GM23248 (cell line): ENCODE data around the gene CCL27. TPM values are rescaled to one million over a fixed set of nuclear protein-coding genes. Genes with fewer than 3 reads are reported as not detected.

Experiments used
- DNase-seq: peaks from one replicate; pipeline ENCODE4 v3.0.0-alpha.2; 2015
- H2AFZ ChIP-seq: fragments of 200-600 bp; sonication (generic); 2 replicates; pipeline ENCODE4 v1.6.1; 2016; ENCODE audit warnings: antibody characterized with exemption
- H3F3A ChIP-seq: fragments of 200-600 bp; sonication (generic); 2 replicates; pipeline ENCODE4 v1.6.1; 2016; ENCODE audit warnings: mild to moderate bottlenecking, antibody characterized with exemption, mixed run types; ENCODE audit not compliant: insufficient read depth
- H3K27ac ChIP-seq: fragments of 200-600 bp; sonication (generic); 2 replicates; pipeline ENCODE4 v1.5.1; 2016; ENCODE audit warnings: mild to moderate bottlenecking
- H3K27me3 ChIP-seq: fragments of 200-600 bp; sonication (generic); replicated peaks from 2 replicates; pipeline ENCODE4 v1.6.1; 2016; ENCODE audit warnings: mild to moderate bottlenecking; ENCODE audit not compliant: insufficient read depth
- H3K36me3 ChIP-seq: fragments of 200-600 bp; sonication (generic); 2 replicates; pipeline ENCODE4 v1.6.1; 2016; ENCODE audit warnings: low read depth, mild to moderate bottlenecking
- H3K4me1 ChIP-seq: fragments of 200-600 bp; sonication (generic); 2 replicates; pipeline ENCODE4 v1.6.1; 2016; ENCODE audit warnings: mild to moderate bottlenecking; ENCODE audit not compliant: insufficient read depth
- H3K4me2 ChIP-seq: fragments of 200-600 bp; sonication (generic); one replicate; pipeline ENCODE4 v1.6.1; 2016; ENCODE audit warnings: mild to moderate bottlenecking; ENCODE audit not compliant: unreplicated experiment
- H3K4me3 ChIP-seq: fragments of 200-600 bp; sonication (generic); 2 replicates; pipeline ENCODE4 v1.5.1; 2016; ENCODE audit warnings: mild to moderate bottlenecking
- H3K79me2 ChIP-seq: fragments of 200-600 bp; sonication (generic); 2 replicates; pipeline ENCODE4 v1.6.1; 2016; ENCODE audit warnings: mild to moderate bottlenecking; ENCODE audit not compliant: insufficient read depth
- H3K9ac ChIP-seq: fragments of 200-600 bp; sonication (generic); 2 replicates; pipeline ENCODE4 v1.6.1; 2016; ENCODE audit warnings: mild to moderate bottlenecking
- H3K9me2 ChIP-seq: fragments of 200-600 bp; sonication (generic); 2 replicates; pipeline ENCODE4 v1.6.1; 2016; ENCODE audit warnings: mixed run types, mild to moderate bottlenecking, moderate library complexity; ENCODE audit not compliant: insufficient read depth
- H3K9me3 ChIP-seq: fragments of 200-600 bp; sonication (generic); one replicate; pipeline ENCODE4 v1.6.1; 2017; ENCODE audit warnings: low read depth
- H4K20me1 ChIP-seq: fragments of 200-600 bp; sonication (generic); 2 replicates; pipeline ENCODE4 v1.6.0; 2016; ENCODE audit not compliant: insufficient read depth
- EZH2 ChIP-seq: fragments of 200-600 bp; sonication (generic); IDR thresholded peaks from 2 replicates; pipeline ENCODE4 v1.6.1; 2018; ENCODE audit warnings: antibody characterized with exemption, mild to moderate bottlenecking; ENCODE audit not compliant: insufficient read depth, poor library complexity, severe bottlenecking
- EZH2phosphoT487 ChIP-seq: fragments of 200-600 bp; sonication (generic); IDR thresholded peaks from 2 replicates; pipeline ENCODE4 v1.6.1; 2018; ENCODE audit warnings: antibody characterized with exemption, moderate library complexity, mild to moderate bottlenecking, low read depth; ENCODE audit not compliant: insufficient read depth
- WGBS, 2 experiments: methylation state at CpG; one replicate each; pipeline ENCODE4 v1.1.6; 2015 to 2017; ENCODE audit warnings: low lambda C conversion rate in 2 of 2, low coverage in 1 of 2; ENCODE audit errors: missing lambda C conversion rate in 2 of 2; 5-methylcytosine and 5-hydroxymethylcytosine counted together
- in situ Hi-C: fragments of 300-500 bp; cut with MboI; formaldehyde crosslinking; loops from 2 replicates; pipeline ENCODE4 v1.15.0; 2020
- polyA plus RNA-seq: library from polyadenylated mRNA; unstranded; fragments of >200 nt; fragmentation: Nextera tagmentation; extraction: Ambion mirVana; gene quantifications from 2 replicates; pipeline ENCODE4 v1.2.1, GENCODE V29; 2016
- total RNA-seq: library from RNA; depleted of rRNA; stranded (reverse); fragments of >200 nt; shearing (Covaris generic); gene quantifications from 2 replicates; pipeline ENCODE4 v1.2.3, GENCODE V29; 2014

The CCL27 gene
- total and polyA plus RNA-seq, 2 experiments from 2014 or later = 0.50 TPM; not detected in 1

GRCh38 chr9:34638138-34638445, 24.4 kb downstream of the CCL27 start:
- 13 to 16% methylated on average over 7 of the region's 7 CpGs for WGBS, 2 experiments
- H3K27ac ChIP-seq = peak overlapping the region; percentile 48; the same call in 1 of the 2 replicates
- no peaks in the 10 kb centered on the region for H3K9me3 ChIP-seq
- H3K36me3 ChIP-seq = no peaks in the 10 kb centered on the region
- in situ Hi-C loops = no loop called here
- H3K9me2 ChIP-seq = no peaks in the 10 kb centered on the region
- H3K4me3 ChIP-seq = peak overlapping the region; percentile 79
- no peak for DNase-seq
- H3K4me1 ChIP-seq = peaks cover 9% of the 10 kb centered on the region
- H3K79me2 ChIP-seq = peaks cover 23% of the 10 kb centered on the region
- H2AFZ ChIP-seq = peak overlapping the region; percentile 93
- peak overlapping the region; percentile 88 for H3K4me2 ChIP-seq
- H3K27me3 ChIP-seq = no peaks in the 10 kb centered on the region
- no peaks in the 10 kb centered on the region for H3F3A ChIP-seq
- H4K20me1 ChIP-seq = no peaks in the 10 kb centered on the region
- H3K9ac ChIP-seq = peak overlapping the region; percentile 85
- TF ChIP-seq EZH2phosphoT487 (no peak), EZH2 (no peak)

GRCh38 chr9:34637356-34638137, 24.9 kb downstream of the CCL27 start, which contains the start of gene SIGMAR1:
TSS of gene SIGMAR1 (minus strand) at chr9:34637787. CDS start at chr9:34637697, 90 bp downstream.
- H3K27me3 ChIP-seq = no peaks in the 10 kb centered on the region
- no peaks in the 10 kb centered on the region for H3K9me3 ChIP-seq
- H3K36me3 ChIP-seq = no peaks in the 10 kb centered on the region
- in situ Hi-C loops = no loop called here
- peak within 1 kb of the TSS; percentile 93 for H2AFZ ChIP-seq
- peaks cover 23% of the 10 kb centered on the region for H3K79me2 ChIP-seq
- TF ChIP-seq EZH2phosphoT487 = no peak
- TF ChIP-seq EZH2 = no peak
- H3K4me1 ChIP-seq = peaks cover 9% of the 10 kb centered on the region
- H3K9ac ChIP-seq = peak within 1 kb of the TSS; percentile 85
- peak; percentile 96 for DNase-seq
- 1% methylated on average over 57 to 68 of the region's 74 CpGs for WGBS, 2 experiments
- no peaks in the 10 kb centered on the region for H3K9me2 ChIP-seq
- H3K4me3 ChIP-seq = peak within 1 kb of the TSS; percentile 79
- H3F3A ChIP-seq = no peaks in the 10 kb centered on the region
- peak within 1 kb of the TSS; percentile 48 for H3K27ac ChIP-seq
- H4K20me1 ChIP-seq = no peaks in the 10 kb centered on the region
- H3K4me2 ChIP-seq = peak within 1 kb of the TSS; percentile 88

- DNase-seq = no peak
- Histone ChIP-seq H3K27ac (peak overlapping the region; percentile 48), H3K4me1 (peaks cover 9% of the 10 kb centered on the region), H4K20me1 (no peaks in the 10 kb centered on the region), H3K4me2 (peak overlapping the region; percentile 88), H3K27me3 (no peaks in the 10 kb centered on the region), H3K9me2 (no peaks in the 10 kb centered on the region), H3K4me3 (peak overlapping the region; percentile 79), H3K9me3 (no peaks in the 10 kb centered on the region), H3F3A (no peaks in the 10 kb centered on the region), H3K9ac (peak overlapping the region; percentile 85), H3K79me2 (peaks cover 23% of the 10 kb centered on the region), H2AFZ (peak overlapping the region; percentile 93), H3K36me3 (no peaks in the 10 kb centered on the region)
- 3 to 6% methylated on average over 17 to 23 of the region's 23 CpGs for WGBS, 2 experiments
- TF ChIP-seq EZH2phosphoT487 (no peak), EZH2 (no peak)
- in situ Hi-C loops = no loop called here
Observed at GRCh38 chr9:34636791-34637355, 25.6 kb downstream of the CCL27 start.

GRCh38 chr9:34635556-34635955, 26.9 kb downstream of the CCL27 start:
- DNase-seq = no peak
- Histone ChIP-seq H2AFZ (no peak overlapping the region), H3K9me2 (no peaks in the 10 kb centered on the region), H3K4me1 (peaks cover 9% of the 10 kb centered on the region), H3K9ac (no peak overlapping the region), H3K36me3 (no peaks in the 10 kb centered on the region), H3K4me3 (no peak overlapping the region), H4K20me1 (no peaks in the 10 kb centered on the region), H3K27ac (no peak overlapping the region), H3F3A (peaks cover 7% of the 10 kb centered on the region; the same call in 1 of the 2 replicates), H3K9me3 (no peaks in the 10 kb centered on the region), H3K4me2 (peak overlapping the region; percentile 30), H3K27me3 (0 out of 2 replicates have a peak, but pooled peaks cover 1% of the 10 kb centered on the region), H3K79me2 (peaks cover 23% of the 10 kb centered on the region)
- TF ChIP-seq EZH2 (no peak), EZH2phosphoT487 (no peak)
- WGBS, 2 experiments = 84 to 89% methylated on average over 14 of the region's 14 CpGs
- in situ Hi-C loops = no loop called here
